Anterior cingulate cortex (tissue), 58 donors: ENCODE data around the gene GALNT9.

Source experiments
- DNase-seq, 58 donors: peaks; one replicate each; lab custom pipeline; 2025; lab: John Stamatoyannopoulos, UW

The GALNT9 gene

GRCh38 chr12:132179431-132180362 is 149.7 kb downstream of the GALNT9 start:
- no peak for DNase-seq

DNA sequence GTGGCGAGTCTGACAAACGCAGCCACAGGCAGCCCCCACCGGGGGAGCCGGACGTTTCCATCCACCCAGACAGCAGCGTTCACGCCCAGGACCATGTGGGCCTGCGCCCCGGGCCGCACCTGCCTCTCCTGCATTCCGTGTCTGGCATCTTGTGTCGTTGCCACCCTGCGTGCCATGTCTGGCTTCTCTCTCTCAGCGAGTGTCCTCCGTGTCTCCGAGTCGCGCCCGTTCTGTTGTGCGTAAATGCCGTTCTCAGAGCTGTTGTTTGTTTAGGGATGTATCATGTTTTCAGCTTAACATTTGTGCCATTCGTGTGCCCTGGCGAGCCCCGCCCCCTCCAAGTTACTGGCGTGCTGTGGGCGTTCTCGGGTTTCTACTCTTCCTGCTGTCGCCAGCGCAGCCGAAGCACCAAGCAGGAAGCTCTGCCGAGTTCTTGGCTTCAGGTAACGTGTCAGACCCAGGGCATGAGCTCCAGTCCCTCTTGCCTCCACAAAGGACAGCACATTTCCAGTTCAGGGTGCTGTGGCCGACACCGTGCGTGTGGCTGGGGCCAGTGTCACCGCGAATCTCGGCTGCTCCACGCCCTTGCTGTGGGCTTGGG is 150.5 kb downstream of the GALNT9 start:
- DNase-seq = peak in 2 of 58 donors; percentile 27 to 46

- DNase-seq = no peak
Observed at GRCh38 chr12:132178316-132178715, 151.1 kb downstream of the GALNT9 start.

- no peak for DNase-seq
Observed at GRCh38 chr12:132176920-132177551, 152.4 kb downstream of the GALNT9 start.

DNA sequence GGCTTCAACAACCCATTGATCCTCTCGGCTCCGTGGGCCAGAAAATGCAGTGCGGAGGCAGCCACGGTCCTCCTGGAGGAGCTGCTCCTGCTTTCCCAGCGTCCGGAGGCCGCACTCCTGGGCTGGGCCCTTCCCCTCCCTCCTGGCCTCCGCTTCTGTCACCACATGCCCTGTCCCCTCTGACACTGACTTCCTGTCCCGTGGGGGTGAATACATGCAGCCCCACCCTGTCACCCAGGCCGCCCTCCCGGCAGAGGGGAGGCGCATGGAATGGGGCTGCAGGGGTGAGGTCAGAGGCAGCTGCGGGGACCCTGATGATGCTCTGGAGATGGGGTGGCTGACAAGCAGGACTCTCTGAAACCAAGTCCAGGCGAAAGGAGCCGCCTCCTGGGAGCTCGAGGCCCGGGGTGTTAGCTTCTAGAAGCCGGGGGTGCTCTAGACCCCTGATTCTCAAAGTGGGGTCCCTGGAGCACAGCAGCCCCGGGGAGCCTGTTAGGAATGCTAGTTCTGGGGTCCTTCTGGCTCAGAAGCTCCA is 152.9 kb downstream of the GALNT9 start:
- no peak for DNase-seq

DNA sequence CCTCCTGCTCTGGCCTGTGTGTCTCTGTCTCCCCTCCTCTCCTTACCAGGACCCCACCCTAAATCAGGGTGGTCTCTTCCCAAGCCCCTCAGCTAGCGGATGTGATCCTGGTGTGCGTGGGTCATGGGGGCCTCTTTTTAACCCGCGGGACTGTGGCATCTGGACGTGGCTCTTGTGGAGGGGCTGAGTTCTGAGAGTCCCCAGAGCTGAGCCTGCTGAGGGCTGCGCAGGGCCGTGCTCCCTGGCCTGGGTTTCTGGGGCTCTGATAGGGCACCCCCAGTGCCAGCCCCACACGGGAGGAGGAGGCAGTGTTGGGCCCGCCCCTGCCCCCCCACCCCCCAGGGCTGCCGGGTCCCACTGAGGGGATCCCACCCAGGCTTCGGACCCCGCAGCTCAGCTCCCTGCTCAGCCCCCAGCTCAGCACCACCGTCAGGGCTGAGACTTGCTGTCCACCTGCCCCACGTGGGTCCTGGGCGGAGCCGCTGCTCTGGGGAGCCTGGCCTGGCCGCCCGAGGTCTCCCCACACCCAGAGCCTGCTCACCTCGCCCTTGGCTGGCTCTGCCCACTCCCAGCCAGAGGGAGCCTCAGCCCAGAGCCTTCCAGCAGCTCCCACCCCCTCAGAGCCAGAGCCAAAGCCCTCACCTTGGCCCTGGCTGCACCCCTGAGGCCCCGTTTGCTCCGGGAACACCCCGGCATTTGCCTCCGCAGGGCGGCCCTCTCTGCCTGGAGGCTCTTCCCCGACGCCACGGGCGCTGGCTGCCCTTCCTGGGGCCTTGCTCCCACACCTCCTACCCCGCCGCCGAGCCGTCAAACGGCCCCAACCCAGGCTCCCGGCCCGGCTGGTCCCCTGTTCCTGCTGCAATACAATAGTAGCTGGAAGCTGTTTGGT is 153.6 kb downstream of the GALNT9 start:
- no peak for DNase-seq

GRCh38 chr12:132174839-132175490 is 154.4 kb downstream of the GALNT9 start:
- DNase-seq = no peak

GRCh38 chr12:132174015-132174838 is 155.2 kb downstream of the GALNT9 start:
- no peak for DNase-seq

GRCh38 chr12:132173135-132174014 is 156.0 kb downstream of the GALNT9 start:
- DNase-seq = no peak

DNA sequence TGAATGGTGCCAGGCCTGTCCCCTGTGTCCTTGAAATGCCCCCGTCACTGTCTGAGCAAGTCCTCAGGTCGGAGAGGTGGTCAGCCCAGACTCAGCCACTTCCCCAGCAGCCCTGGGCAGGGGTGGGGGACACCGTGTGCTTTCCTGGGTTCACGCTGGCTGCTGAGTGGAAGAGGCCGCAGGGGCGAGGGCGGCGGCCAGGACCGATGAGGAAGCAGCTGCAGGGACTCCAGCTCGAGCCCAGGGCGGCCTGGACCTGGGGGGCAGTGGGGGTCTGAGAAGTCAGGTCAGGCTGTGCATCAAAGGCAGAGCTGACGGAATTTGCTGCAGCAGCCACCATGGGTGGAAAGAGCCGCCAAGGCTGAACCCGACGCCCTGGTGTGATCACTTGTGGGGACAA is 156.8 kb downstream of the GALNT9 start:
- DNase-seq = no peak

DNA sequence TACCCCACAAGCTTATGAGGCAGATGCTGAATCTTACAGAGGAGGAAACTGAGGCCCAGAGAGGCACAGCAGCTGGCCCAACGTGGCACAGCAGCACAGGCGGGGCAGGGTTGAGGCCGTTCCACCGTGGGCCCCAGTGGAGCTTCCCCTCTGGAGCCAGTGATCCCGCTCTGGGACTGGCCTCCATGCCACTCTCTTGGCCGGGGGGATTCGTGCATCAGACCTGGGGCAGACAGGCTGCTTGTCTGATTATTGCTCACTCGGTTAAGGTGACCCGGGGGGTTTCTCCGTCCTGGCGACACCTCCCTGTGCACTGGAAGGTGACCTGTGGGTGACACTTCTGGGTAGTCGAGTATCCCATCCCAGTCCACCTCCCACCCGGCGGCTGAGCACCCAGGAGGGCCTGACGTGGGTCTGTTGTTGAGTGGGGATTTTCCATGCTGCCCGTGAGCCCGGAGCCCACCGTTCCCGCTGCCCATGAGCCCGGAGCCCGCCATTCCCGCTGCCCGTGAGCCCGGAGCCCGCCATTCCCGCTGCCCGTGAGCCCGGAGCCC is 157.3 kb downstream of the GALNT9 start:
- DNase-seq = no peak

- no peak for DNase-seq
Observed at GRCh38 chr12:132171293-132171967, 158.0 kb downstream of the GALNT9 start.

- no peak for DNase-seq
Observed at GRCh38 chr12:132170637-132171292, 158.6 kb downstream of the GALNT9 start.

- no peak for DNase-seq
Observed at GRCh38 chr12:132170094-132170636, 159.2 kb downstream of the GALNT9 start.

GRCh38 chr12:132169376-132169775 is 160.0 kb downstream of the GALNT9 start:
- DNase-seq = no peak
